ENCODE data around the gene OPCML.

The OPCML gene

GRCh38 chr11:133123796-133124195 lies 408.5 kb downstream of the OPCML start:
- DNase-seq (ENCODE audit: low spot score) = peak; percentile 73

- peak; percentile 36 for DNase-seq (ENCODE audit: low spot score)
Measured at GRCh38 chr11:133123366-133123765, 408.9 kb downstream of the OPCML start.

- peak; percentile 60 for DNase-seq (ENCODE audit: low spot score)
Measured at GRCh38 chr11:133122256-133122655, 410.0 kb downstream of the OPCML start.

GRCh38 chr11:133118563-133119268 lies 413.6 kb downstream of the OPCML start:
- DNase-seq (ENCODE audit: low spot score) = peak; percentile 62

GRCh38 chr11:133115099-133115498 lies 417.2 kb downstream of the OPCML start:
- no peak for DNase-seq (ENCODE audit: low spot score)

GRCh38 chr11:133107763-133108162 lies 424.5 kb downstream of the OPCML start:
- DNase-seq (ENCODE audit: low spot score) = no peak

- DNase-seq (ENCODE audit: low spot score) = no peak
Measured at GRCh38 chr11:133107136-133107535, 425.2 kb downstream of the OPCML start.

- DNase-seq (ENCODE audit: low spot score) = no peak
Measured at GRCh38 chr11:133106417-133106816, 425.9 kb downstream of the OPCML start.

- no peak for DNase-seq (ENCODE audit: low spot score)
Measured at GRCh38 chr11:133104009-133104744, 428.1 kb downstream of the OPCML start.

- no peak for DNase-seq (ENCODE audit: low spot score)
Measured at GRCh38 chr11:133096981-133097380, 435.3 kb downstream of the OPCML start.

- DNase-seq (ENCODE audit: low spot score) = no peak
Measured at GRCh38 chr11:133086518-133086917, 445.8 kb downstream of the OPCML start.

GRCh38 chr11:133082841-133083488 lies 449.3 kb downstream of the OPCML start:
- peak; percentile 81 for DNase-seq (ENCODE audit: low spot score)

GRCh38 chr11:133082453-133082781 lies 449.9 kb downstream of the OPCML start:
- DNase-seq (ENCODE audit: low spot score) = no peak

GRCh38 chr11:133081730-133082452 lies 450.4 kb downstream of the OPCML start:
- DNase-seq (ENCODE audit: low spot score) = no peak

- no peak for DNase-seq (ENCODE audit: low spot score)
Measured at GRCh38 chr11:133081020-133081419, 451.3 kb downstream of the OPCML start.

- DNase-seq (ENCODE audit: low spot score) = peak; percentile 55
Measured at GRCh38 chr11:133078591-133079404, 453.5 kb downstream of the OPCML start.

GRCh38 chr11:133078012-133078411 lies 454.3 kb downstream of the OPCML start:
- no peak for DNase-seq (ENCODE audit: low spot score)

- DNase-seq (ENCODE audit: low spot score) = no peak
Measured at GRCh38 chr11:133075351-133075750, 456.9 kb downstream of the OPCML start.

- DNase-seq (ENCODE audit: low spot score) = no peak
Measured at GRCh38 chr11:133072858-133073582, 459.3 kb downstream of the OPCML start.

- DNase-seq (ENCODE audit: low spot score) = no peak
Measured at GRCh38 chr11:133072378-133072777, 459.9 kb downstream of the OPCML start.

- no peak for DNase-seq (ENCODE audit: low spot score)
Measured at GRCh38 chr11:133070791-133071190, 461.5 kb downstream of the OPCML start.
